Activated CD4-positive, alpha-beta memory T cell treated with anti-CD3 and anti-CD28 coated beads for 36 hours (primary cell): ENCODE measurements around the gene RAPGEF5. TPM values are rescaled to one million over a fixed set of nuclear protein-coding genes. Genes with fewer than 3 reads are reported as not detected.

ENCODE experiments used
- CTCF ChIA-PET: fragments of 350-600 bp; sonication (Branson Sonifier 250); formaldehyde crosslinking; loops from one replicate; lab custom pipeline; 2021; ENCODE audit warnings: antibody characterized with exemption, inconsistent platforms; lab: Charles Lee
- POLR2A ChIA-PET: fragments of 350-600 bp; sonication (Branson Sonifier 250); formaldehyde crosslinking; loops from one replicate; lab custom pipeline; 2021; ENCODE audit warnings: antibody characterized with exemption; lab: Charles Lee
- DNase-seq: peaks from one replicate; pipeline ENCODE4 v3.0.0-alpha.2; 2020
- H3K27ac Mint-ChIP-seq: one replicate; pipeline ENCODE4 v1.8.0; 2021; ENCODE audit warnings: mixed read lengths
- H3K27me3 Mint-ChIP-seq: one replicate; pipeline ENCODE4 v1.8.0; 2021; ENCODE audit warnings: mixed read lengths
- H3K36me3 Mint-ChIP-seq: one replicate; pipeline ENCODE4 v1.8.0; 2021; ENCODE audit warnings: mixed read lengths
- H3K4me1 Mint-ChIP-seq: one replicate; pipeline ENCODE4 v1.8.0; 2021; ENCODE audit warnings: low read depth, mixed read lengths
- H3K4me3 Mint-ChIP-seq: one replicate; pipeline ENCODE4 v1.8.0; 2021; ENCODE audit warnings: mild to moderate bottlenecking, mixed read lengths
- H3K9me3 Mint-ChIP-seq: one replicate; pipeline ENCODE4 v1.8.0; 2021; ENCODE audit warnings: mixed read lengths
- intact Hi-C: fragments of 100-400 bp; cut with micrococcal nuclease; formaldehyde crosslinking; loops from one replicate; pipeline ENCODE4 v1.15.1; 2023
- total RNA-seq, 2 experiments: library from RNA; stranded (reverse); gene quantifications; one replicate each; pipeline ENCODE4 v1.2.3, GENCODE V29; 2021

RAPGEF5 gene
- under 1 TPM; 0.27 to 0.29 TPM for total RNA-seq

- DNase-seq = no peak
- Mint-ChIP-seq H3K4me3 (no peak within 1 kb of the TSS), H3K4me1 (peaks cover 3% of the 10 kb centered on the region), H3K27ac (no peak within 1 kb of the TSS), H3K27me3 (peaks cover 38% of the 10 kb centered on the region), H3K9me3 (peaks cover 9% of the 10 kb centered on the region), H3K36me3 (no peaks in the 10 kb centered on the region)
- POLR2A ChIA-PET = no interaction called here
- CTCF ChIA-PET = interaction anchor here (1.5 kb wide), 1 partner anchor 247 kb away, joined by 3 read pairs; no protein-coding TSS in a partner anchor
- intact Hi-C loops = no loop called here
These were observed at the start of gene RAPGEF5 for GRCh38 chr7:22356701-22357310. Gene RAPGEF5 (minus strand): TSS chr7:22357154. CDS start chr7:22357060, 94 bp downstream.

DNA sequence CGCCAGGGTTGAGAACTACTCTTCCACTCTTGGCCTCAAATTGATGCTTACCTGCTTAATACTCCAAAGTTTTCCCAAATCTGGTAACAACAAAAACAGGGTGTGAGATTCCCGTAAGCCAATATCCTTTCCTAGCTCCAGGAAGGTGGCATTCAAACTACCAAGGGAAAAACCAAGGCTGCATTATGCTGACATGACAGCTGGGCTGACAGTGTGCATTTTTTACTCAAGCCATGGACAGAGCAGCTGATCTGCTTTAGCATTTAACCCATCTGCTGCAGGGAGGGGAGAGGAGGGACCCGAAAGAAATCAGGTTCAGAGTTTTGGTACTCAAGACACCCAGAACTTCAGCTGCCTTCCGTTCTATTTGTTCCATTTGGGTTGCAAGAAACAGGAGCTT, 49.8 kb upstream of the RAPGEF5 start:
- ChIA-PET CTCF (no interaction called here), POLR2A (no interaction called here)
- no peaks in the 10 kb centered on the region for H3K36me3 Mint-ChIP-seq
- peaks cover 7% of the 10 kb centered on the region for H3K4me1 Mint-ChIP-seq
- no peak for DNase-seq
- no peaks in the 10 kb centered on the region for H3K27me3 Mint-ChIP-seq
- H3K9me3 Mint-ChIP-seq = no peaks in the 10 kb centered on the region
- intact Hi-C loops = no loop called here
- H3K4me3 Mint-ChIP-seq = no peak overlapping the region
- H3K27ac Mint-ChIP-seq = no peak overlapping the region

GRCh38 chr7:22404421-22405023, 47.6 kb upstream of the RAPGEF5 start:
- no peaks in the 10 kb centered on the region for H3K9me3 Mint-ChIP-seq
- POLR2A ChIA-PET = no interaction called here
- no peaks in the 10 kb centered on the region for H3K27me3 Mint-ChIP-seq
- DNase-seq = no peak
- peaks cover 7% of the 10 kb centered on the region for H3K4me1 Mint-ChIP-seq
- CTCF ChIA-PET = interaction anchor here (0.8 kb wide), 1 partner anchor 323 kb away, joined by 3 read pairs; no protein-coding TSS in a partner anchor
- no peak overlapping the region for H3K4me3 Mint-ChIP-seq
- H3K27ac Mint-ChIP-seq = no peak overlapping the region
- no peaks in the 10 kb centered on the region for H3K36me3 Mint-ChIP-seq
- intact Hi-C loops = no loop called here

DNA sequence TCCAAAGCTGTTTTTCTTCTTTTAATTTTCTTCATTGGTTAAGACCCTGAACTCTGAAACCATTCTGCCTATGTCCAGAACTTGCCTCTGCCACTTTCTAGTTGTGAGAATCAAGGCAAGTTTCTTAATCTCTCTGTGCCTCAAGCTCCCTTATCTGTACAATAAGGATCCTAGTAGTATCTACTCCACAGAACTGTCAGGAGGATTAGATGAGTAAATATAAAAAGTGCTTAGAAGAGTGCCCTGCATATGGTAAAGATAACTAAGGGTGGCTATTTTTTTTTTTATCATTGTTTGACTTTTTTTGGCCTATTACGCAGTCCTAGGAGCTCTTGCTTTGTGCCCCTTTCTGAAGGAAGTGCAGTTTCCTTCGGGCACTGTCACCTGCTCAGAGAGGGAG, 46.4 kb upstream of the RAPGEF5 start:
- Mint-ChIP-seq H3K27me3 (no peaks in the 10 kb centered on the region), H3K4me3 (no peak overlapping the region), H3K4me1 (peaks cover 7% of the 10 kb centered on the region), H3K9me3 (no peaks in the 10 kb centered on the region), H3K27ac (no peak overlapping the region), H3K36me3 (no peaks in the 10 kb centered on the region)
- ChIA-PET POLR2A (no interaction called here), CTCF (no interaction called here)
- DNase-seq = no peak
- intact Hi-C loops = no loop called here

DNA sequence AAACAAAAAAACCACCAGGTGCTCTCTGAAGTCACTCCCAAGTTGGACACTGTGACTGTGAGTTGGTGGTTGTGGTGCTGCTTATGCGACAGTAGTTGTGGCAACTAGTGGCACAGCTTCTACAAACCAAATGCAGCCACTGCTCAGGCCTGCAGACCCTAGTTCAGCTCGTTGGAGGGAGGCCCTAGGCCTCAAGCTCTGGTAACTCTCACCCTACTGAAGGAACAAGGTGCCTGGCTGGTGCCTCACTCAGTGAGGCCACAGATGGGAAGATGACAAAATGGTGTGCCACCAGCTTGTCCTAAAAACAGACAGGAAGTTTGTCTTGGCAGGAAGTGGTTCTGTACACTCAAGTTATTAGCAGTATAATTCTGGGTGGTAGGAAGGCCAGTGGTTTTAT, 45.3 kb upstream of the RAPGEF5 start:
- peaks cover 7% of the 10 kb centered on the region for H3K4me1 Mint-ChIP-seq
- ChIA-PET CTCF (no interaction called here), POLR2A (no interaction called here)
- DNase-seq = no peak
- H3K27ac Mint-ChIP-seq = no peak overlapping the region
- H3K9me3 Mint-ChIP-seq = no peaks in the 10 kb centered on the region
- H3K4me3 Mint-ChIP-seq = no peak overlapping the region
- H3K36me3 Mint-ChIP-seq = no peaks in the 10 kb centered on the region
- no peaks in the 10 kb centered on the region for H3K27me3 Mint-ChIP-seq
- intact Hi-C loops = no loop called here

DNA sequence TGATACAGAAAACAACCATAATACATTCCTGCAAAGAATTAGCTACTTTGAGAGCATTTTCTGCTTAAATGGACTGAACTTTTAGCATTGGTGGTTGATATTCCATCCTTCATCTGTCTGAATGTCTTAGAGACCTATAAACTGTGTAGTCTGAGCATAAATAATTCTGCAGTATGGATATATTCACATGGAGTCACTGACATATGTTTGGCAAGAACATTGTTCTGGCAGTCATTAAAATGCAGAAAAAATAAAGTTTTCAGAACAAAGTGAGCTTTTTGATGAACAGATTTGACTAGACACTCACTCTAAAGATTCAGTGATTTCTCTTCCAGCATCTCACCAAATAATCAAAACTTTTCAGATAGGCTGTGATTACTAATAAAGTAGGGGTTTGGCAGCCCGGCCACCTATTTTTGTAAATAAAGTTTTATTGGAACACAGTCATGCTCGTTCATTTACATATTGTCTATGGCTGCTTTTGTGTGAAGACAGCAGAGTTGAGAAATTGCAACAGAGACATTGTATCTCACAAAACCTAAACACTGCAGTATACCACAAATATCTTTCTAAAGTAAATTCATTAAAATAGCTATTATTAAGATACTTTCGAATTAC, 44.1 kb upstream of the RAPGEF5 start:
- Mint-ChIP-seq H3K27ac (no peak overlapping the region), H3K4me3 (no peak overlapping the region), H3K36me3 (no peaks in the 10 kb centered on the region), H3K9me3 (no peaks in the 10 kb centered on the region), H3K4me1 (peaks cover 7% of the 10 kb centered on the region), H3K27me3 (no peaks in the 10 kb centered on the region)
- CTCF ChIA-PET = no interaction called here
- intact Hi-C loops = no loop called here
- DNase-seq = no peak
- POLR2A ChIA-PET = no interaction called here

DNA sequence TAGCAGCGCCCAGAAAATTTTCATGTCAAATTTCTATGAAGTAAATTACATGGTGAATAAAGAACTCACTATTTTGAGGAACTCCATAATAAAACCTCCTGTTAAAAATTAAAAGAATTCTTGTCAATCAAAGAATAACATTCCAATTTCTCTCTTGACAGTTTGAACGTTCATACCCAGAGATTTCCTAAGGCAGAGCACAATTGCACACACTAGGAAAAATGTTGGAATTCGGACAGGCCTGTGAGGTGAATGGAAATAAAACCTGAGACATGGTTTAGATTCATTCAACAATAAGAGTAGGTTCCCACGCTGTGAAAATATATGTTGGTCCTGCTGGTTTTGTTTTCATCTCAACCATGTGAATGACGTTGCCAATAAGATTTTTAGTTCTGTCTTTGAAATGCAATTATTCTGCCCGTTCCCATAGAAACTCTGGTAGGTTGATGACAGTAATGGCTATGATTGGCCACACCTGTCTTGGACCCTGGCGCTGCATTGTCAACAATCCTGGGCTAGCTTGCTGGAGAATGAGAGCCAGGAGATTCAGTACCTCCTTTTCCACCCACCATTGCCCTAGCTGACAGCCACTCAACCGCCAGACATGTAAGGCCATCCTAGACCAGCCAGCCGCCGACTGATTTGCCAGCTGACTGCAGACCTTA, 43.3 kb upstream of the RAPGEF5 start:
- CTCF ChIA-PET = no interaction called here
- Mint-ChIP-seq H3K27me3 (no peaks in the 10 kb centered on the region), H3K36me3 (no peaks in the 10 kb centered on the region), H3K27ac (no peak overlapping the region), H3K9me3 (no peaks in the 10 kb centered on the region), H3K4me3 (no peak overlapping the region), H3K4me1 (peaks cover 7% of the 10 kb centered on the region)
- intact Hi-C loops = no loop called here
- POLR2A ChIA-PET = no interaction called here
- DNase-seq = no peak

DNA sequence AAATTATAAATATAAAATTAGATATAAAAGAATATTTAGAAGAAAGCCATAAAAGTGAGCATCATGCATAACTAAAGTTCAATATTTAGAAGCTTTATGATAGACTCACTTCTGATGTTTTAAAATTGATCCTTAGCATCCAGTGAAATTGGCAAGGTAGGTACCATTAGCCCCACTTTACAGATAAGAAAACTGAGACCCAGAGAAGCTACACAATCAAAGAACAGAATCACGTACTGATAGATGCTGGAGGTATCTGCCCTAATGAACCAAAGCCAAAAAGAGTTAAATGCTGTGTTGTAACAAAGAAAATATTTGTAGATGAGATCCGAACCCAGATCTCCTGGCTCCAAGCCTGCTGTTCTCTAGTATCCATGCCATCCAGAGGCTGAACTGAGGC, 42.6 kb upstream of the RAPGEF5 start:
- Mint-ChIP-seq H3K36me3 (no peaks in the 10 kb centered on the region), H3K9me3 (no peaks in the 10 kb centered on the region), H3K4me3 (no peak overlapping the region), H3K4me1 (peaks cover 7% of the 10 kb centered on the region), H3K27ac (no peak overlapping the region), H3K27me3 (no peaks in the 10 kb centered on the region)
- intact Hi-C loops = no loop called here
- ChIA-PET POLR2A (no interaction called here), CTCF (no interaction called here)
- no peak for DNase-seq

GRCh38 chr7:22399091-22399490, 42.1 kb upstream of the RAPGEF5 start:
- H3K27me3 Mint-ChIP-seq = no peaks in the 10 kb centered on the region

GRCh38 chr7:22397981-22398380, 41.0 kb upstream of the RAPGEF5 start:
- intact Hi-C loops = no loop called here
- ChIA-PET CTCF (no interaction called here), POLR2A (no interaction called here)
- no peaks in the 10 kb centered on the region for H3K36me3 Mint-ChIP-seq
- no peaks in the 10 kb centered on the region for H3K27me3 Mint-ChIP-seq
- H3K4me3 Mint-ChIP-seq = no peak overlapping the region
- peaks cover 7% of the 10 kb centered on the region for H3K4me1 Mint-ChIP-seq
- H3K9me3 Mint-ChIP-seq = no peaks in the 10 kb centered on the region
- H3K27ac Mint-ChIP-seq = no peak overlapping the region
- DNase-seq = no peak

More at GRCh38 chr7:22399091-22399490, 42.1 kb upstream of the RAPGEF5 start:
- DNase-seq = no peak
- Mint-ChIP-seq H3K4me3 (no peak overlapping the region), H3K9me3 (no peaks in the 10 kb centered on the region), H3K27ac (no peak overlapping the region), H3K36me3 (no peaks in the 10 kb centered on the region), H3K4me1 (peaks cover 7% of the 10 kb centered on the region)
- ChIA-PET CTCF (no interaction called here), POLR2A (no interaction called here)
- intact Hi-C loops = no loop called here

GRCh38 chr7:22395222-22395621, 38.3 kb upstream of the RAPGEF5 start:
- CTCF ChIA-PET = no interaction called here
- Mint-ChIP-seq H3K9me3 (no peaks in the 10 kb centered on the region), H3K4me1 (no peaks in the 10 kb centered on the region), H3K27me3 (no peaks in the 10 kb centered on the region), H3K4me3 (no peak overlapping the region), H3K36me3 (no peaks in the 10 kb centered on the region), H3K27ac (no peak overlapping the region)
- intact Hi-C loops = no loop called here
- POLR2A ChIA-PET = no interaction called here
- no peak for DNase-seq

GRCh38 chr7:22394739-22395138, 37.8 kb upstream of the RAPGEF5 start:
- Mint-ChIP-seq H3K27ac (no peak overlapping the region), H3K4me3 (no peak overlapping the region), H3K27me3 (no peaks in the 10 kb centered on the region), H3K9me3 (no peaks in the 10 kb centered on the region), H3K4me1 (no peaks in the 10 kb centered on the region), H3K36me3 (no peaks in the 10 kb centered on the region)
- intact Hi-C loops = no loop called here
- DNase-seq = no peak
- ChIA-PET CTCF (no interaction called here), POLR2A (no interaction called here)
